Tibial nerve (tissue), 4 donors: ENCODE measurements around the gene TENM3. TPM values are rescaled to one million over a fixed set of nuclear protein-coding genes. Genes with fewer than 3 reads are reported as not detected.

Source experiments
- DNase-seq, 2 donors: peaks; one replicate each; pipeline ENCODE4 v3.0.0-alpha.2; 2019; ENCODE audit warnings: low spot score in 2 of 2
- H3K27ac ChIP-seq, 4 donors: fragments of 200-600 bp; sonication (generic) in 3 of 4; one replicate each; pipeline ENCODE4 v1.5.1; 2017 to 2019; ENCODE audit warnings: mild to moderate bottlenecking in 1 of 4
- H3K27me3 ChIP-seq, 2 donors: fragments of 200-600 bp; sonication (generic) in 1 of 2; one replicate each; pipeline versions ENCODE4 v1.5.1 to v1.6.0; 2017 to 2019
- H3K36me3 ChIP-seq, 3 donors: fragments of 200-600 bp; sonication (generic); one replicate each; pipeline ENCODE4 v1.5.1; 2018 to 2019
- H3K4me1 ChIP-seq, 4 donors: fragments of 200-600 bp; sonication (generic) in 3 of 4; one replicate each; pipeline ENCODE4 v1.5.1; 2017 to 2019
- H3K4me3 ChIP-seq, 4 donors: fragments of 200-600 bp; sonication (generic) in 3 of 4; one replicate each; pipeline ENCODE4 v1.5.1; 2017 to 2019; ENCODE audit warnings: mild to moderate bottlenecking in 1 of 4, moderate library complexity in 1 of 4
- H3K9me3 ChIP-seq, 4 donors: fragments of 200-600 bp; sonication (generic) in 3 of 4; one replicate each; pipeline ENCODE4 v1.5.1; 2017 to 2019
- EP300 ChIP-seq, 2 donors: sonication (generic); formaldehyde crosslinking; IDR thresholded peaks; one replicate each; pipeline ENCODE4 v1.6.1; 2017; ENCODE audit warnings: antibody characterized with exemption in 2 of 2, mild to moderate bottlenecking in 1 of 2
- POLR2A ChIP-seq, 2 donors: fragments of 450-650 bp; IDR thresholded peaks; one replicate each; pipeline ENCODE4 v1.6.1; 2017; ENCODE audit warnings: antibody characterized with exemption in 2 of 2, mild to moderate bottlenecking in 2 of 2, moderate library complexity in 2 of 2
- WGBS, 2 donors: methylation state at CpG; one replicate each; pipeline ENCODE4 v1.1.5; 2018; 5-methylcytosine and 5-hydroxymethylcytosine counted together
- total RNA-seq, 4 donors: library from RNA; depleted of rRNA; stranded (reverse); fragments of >200 nt; gene quantifications; one replicate each; pipeline ENCODE4 v1.1.0, GENCODE V29; 2016
- TF ChIP-seq, protein P1 (sequence below), 5 experiments: fragments of 200-600 bp in 3 of 5; fragments of 450-650 bp in 2 of 5; sonication (generic) in 3 of 5; IDR thresholded peaks; one replicate each; pipeline ENCODE4 v1.5.1; 2016 to 2019; ENCODE audit warnings: antibody characterized with exemption in 5 of 5, mild to moderate bottlenecking in 3 of 5, moderate library complexity in 2 of 5

Gene TENM3
- total RNA-seq, 4 donors from 2014 or later = 19.0 to 60.5 (median 29.4) TPM

DNA sequence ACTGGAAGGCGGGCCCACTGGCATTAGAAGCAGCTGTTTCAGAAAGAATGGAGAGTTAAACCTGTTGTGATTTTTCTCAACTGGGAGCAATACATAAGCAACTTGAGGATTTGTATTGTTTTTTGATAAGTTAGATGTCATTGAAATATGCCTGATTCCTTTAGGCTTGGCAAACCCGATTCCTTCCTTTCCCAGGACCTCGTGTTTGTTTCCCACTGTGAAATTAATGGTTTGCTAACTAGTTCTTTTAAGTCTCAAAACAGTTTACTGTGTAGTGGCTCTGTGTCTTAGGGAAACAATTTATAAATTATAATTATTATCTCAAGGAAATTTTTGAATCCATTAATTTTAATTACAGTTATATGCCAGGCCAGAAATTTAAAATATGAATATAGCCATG is 456.0 kb downstream of the TENM3 start:
- Histone ChIP-seq H3K27ac (no peak overlapping the region), H3K9me3 (no peaks in the 10 kb centered on the region), H3K27me3 (no peaks in the 10 kb centered on the region), H3K4me3 (no peak overlapping the region), H3K36me3 (no peaks in the 10 kb centered on the region), H3K4me1 (no peaks in the 10 kb centered on the region)
- TF ChIP-seq POLR2A (IDR thresholded peaks at IDR 0.05) = no peak
- TF ChIP-seq, protein P1, sequence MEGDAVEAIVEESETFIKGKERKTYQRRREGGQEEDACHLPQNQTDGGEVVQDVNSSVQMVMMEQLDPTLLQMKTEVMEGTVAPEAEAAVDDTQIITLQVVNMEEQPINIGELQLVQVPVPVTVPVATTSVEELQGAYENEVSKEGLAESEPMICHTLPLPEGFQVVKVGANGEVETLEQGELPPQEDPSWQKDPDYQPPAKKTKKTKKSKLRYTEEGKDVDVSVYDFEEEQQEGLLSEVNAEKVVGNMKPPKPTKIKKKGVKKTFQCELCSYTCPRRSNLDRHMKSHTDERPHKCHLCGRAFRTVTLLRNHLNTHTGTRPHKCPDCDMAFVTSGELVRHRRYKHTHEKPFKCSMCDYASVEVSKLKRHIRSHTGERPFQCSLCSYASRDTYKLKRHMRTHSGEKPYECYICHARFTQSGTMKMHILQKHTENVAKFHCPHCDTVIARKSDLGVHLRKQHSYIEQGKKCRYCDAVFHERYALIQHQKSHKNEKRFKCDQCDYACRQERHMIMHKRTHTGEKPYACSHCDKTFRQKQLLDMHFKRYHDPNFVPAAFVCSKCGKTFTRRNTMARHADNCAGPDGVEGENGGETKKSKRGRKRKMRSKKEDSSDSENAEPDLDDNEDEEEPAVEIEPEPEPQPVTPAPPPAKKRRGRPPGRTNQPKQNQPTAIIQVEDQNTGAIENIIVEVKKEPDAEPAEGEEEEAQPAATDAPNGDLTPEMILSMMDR (IDR thresholded peaks at IDR 0.05) = no peak
- DNase-seq = no peak
- 57 to 75% methylated on average over 3 of the region's 3 CpGs for WGBS, 2 donors

DNA sequence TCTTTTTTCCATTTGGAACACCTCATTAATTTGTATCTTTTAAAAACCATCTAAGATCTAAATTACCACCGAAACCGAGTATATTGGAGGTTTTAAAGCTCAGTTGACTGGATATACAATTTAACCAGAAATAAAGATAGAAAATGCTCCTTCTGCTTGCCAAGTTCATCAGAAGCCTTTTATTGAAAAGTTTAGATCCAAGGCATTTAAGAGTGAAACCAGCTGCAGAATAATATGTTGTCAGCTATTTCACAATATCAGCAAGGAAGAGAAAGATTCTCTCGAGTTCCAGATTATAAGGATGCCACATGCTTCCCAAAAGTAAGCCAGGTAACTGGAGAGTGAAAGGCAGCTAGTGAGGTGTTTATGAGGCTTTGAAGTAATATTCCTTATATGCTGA is 456.6 kb downstream of the TENM3 start:
- TF ChIP-seq, protein P1 (IDR thresholded peaks at IDR 0.05) = no peak
- TF ChIP-seq POLR2A (IDR thresholded peaks at IDR 0.05) (no peak), EP300 (IDR thresholded peaks at IDR 0.05) (no peak)
- no peak overlapping the region for H3K27ac ChIP-seq
- H3K27me3 ChIP-seq = no peaks in the 10 kb centered on the region
- no peaks in the 10 kb centered on the region for H3K9me3 ChIP-seq
- H3K4me3 ChIP-seq = no peak overlapping the region
- no peaks in the 10 kb centered on the region for H3K4me1 ChIP-seq
- DNase-seq = no peak
- 78 to 84% methylated on average over 3 of the region's 3 CpGs for WGBS, 2 donors
- H3K36me3 ChIP-seq = no peaks in the 10 kb centered on the region

DNA sequence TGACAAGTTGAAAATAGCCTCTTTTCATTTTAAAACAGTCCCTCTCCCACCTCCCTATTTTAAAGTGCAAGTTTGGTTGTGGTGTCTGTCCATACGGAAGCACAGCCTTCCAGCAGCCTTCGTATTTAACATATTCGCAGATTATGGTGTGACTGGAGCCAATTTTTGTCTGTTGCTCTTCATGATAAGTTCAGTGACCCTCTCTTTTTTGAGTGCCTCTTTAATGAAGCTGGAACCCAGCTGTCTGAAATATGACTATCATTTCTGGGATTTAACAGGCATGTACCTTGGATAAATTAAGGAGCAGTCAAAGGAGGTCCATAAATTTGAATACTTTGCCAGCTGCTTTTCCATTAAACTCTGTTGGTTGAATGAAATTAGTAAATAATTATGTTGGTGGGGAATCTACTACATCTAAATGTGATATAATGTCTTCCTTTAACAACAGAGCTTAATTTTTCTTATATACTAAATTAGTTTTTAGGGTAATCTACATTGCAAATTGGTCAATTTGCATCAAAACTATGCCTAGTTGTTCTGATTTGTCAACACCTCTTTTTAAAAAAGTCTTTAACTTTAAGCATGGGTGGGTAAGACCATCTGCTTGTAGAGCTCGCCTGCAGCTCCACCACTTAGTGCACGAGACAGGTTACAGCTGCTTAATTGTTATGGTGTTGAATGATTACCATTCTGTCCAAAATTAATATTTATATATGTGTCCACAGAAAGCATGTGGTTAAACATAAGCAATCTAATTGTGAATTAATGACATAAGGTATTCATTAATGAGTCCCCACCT is 457.4 kb downstream of the TENM3 start:
- Histone ChIP-seq H3K36me3 (no peaks in the 10 kb centered on the region), H3K27ac (no peak overlapping the region), H3K9me3 (no peaks in the 10 kb centered on the region), H3K27me3 (no peaks in the 10 kb centered on the region), H3K4me3 (no peak overlapping the region), H3K4me1 (no peaks in the 10 kb centered on the region)
- TF ChIP-seq, protein P1 (IDR thresholded peaks at IDR 0.05) = no peak
- TF ChIP-seq EP300 (IDR thresholded peaks at IDR 0.05) = no peak
- TF ChIP-seq POLR2A (IDR thresholded peaks at IDR 0.05) = no peak
- WGBS, 2 donors = 77 to 92% methylated on average over 5 of the region's 5 CpGs
- DNase-seq = no peak

DNA sequence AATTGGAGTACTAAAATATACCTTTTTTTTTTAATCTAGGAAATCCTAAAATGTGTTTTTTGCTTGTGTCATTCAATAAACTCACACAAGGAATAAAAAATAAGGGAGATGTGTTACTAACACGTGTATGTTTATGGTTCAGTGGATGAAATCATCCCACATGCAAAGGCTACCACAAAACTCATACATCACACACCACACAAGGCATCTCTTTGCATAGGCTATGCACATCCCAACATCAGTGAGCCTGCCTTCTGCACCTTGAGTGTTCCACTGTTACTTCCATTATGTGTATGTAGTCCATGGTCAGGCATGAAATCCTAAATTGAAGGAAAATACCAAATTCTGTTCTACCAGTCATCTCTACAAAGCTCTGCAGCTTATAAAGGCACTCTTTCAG is 460.9 kb downstream of the TENM3 start:
- no peaks in the 10 kb centered on the region for H3K4me1 ChIP-seq
- H3K9me3 ChIP-seq = no peaks in the 10 kb centered on the region
- H3K4me3 ChIP-seq = no peak overlapping the region
- no peak for DNase-seq
- no peaks in the 10 kb centered on the region for H3K27me3 ChIP-seq
- TF ChIP-seq POLR2A (IDR thresholded peaks at IDR 0.05) (no peak), EP300 (IDR thresholded peaks at IDR 0.05) (no peak)
- TF ChIP-seq, protein P1 (IDR thresholded peaks at IDR 0.05) = no peak
- no peak overlapping the region for H3K27ac ChIP-seq
- H3K36me3 ChIP-seq = no peaks in the 10 kb centered on the region
- WGBS, 2 donors = 55 to 62% methylated on average over 1 of the region's 1 CpG

GRCh38 chr4:182704948-182705347 is 461.7 kb downstream of the TENM3 start:
- TF ChIP-seq, protein P1 (IDR thresholded peaks at IDR 0.05) = no peak
- TF ChIP-seq POLR2A (IDR thresholded peaks at IDR 0.05) = no peak
- Histone ChIP-seq H3K36me3 (no peaks in the 10 kb centered on the region), H3K27me3 (no peaks in the 10 kb centered on the region), H3K9me3 (no peaks in the 10 kb centered on the region), H3K4me1 (no peaks in the 10 kb centered on the region), H3K4me3 (no peak overlapping the region), H3K27ac (no peak overlapping the region)
- no peak for DNase-seq
- WGBS, 2 donors = 90 to 95% methylated on average over 4 of the region's 4 CpGs
